DND-41 (cell line): Measurements from ENCODE around the gene SINHCAF.
A peak's percentile ranks its signal among the peaks of the same experiment; 100 is the strongest.

Source experiments
- ATAC-seq: fragments of 200-7000 bp; cut with Tn5 transposase; 3 replicates; pipeline ENCODE4 v1.9.1; 2021; ENCODE audit warnings: low read depth; ENCODE audit not compliant: insufficient read depth
- DNase-seq: peaks from one replicate; pipeline ENCODE4 v3.0.0-alpha.2; 2020
- H2AFZ ChIP-seq: 2 replicates; pipeline ENCODE4 v1.6.0; 2012; ENCODE audit warnings: low read depth, low read length
- H3K27ac ChIP-seq: 2 replicates; pipeline ENCODE4 v1.5.1; 2012; ENCODE audit warnings: low read length, inconsistent platforms
- H3K27me3 ChIP-seq: fragments of 200-600 bp; sonication (generic); 2 replicates; pipeline ENCODE4 v1.6.0; 2012; ENCODE audit warnings: low read length, mild to moderate bottlenecking, inconsistent platforms; ENCODE audit not compliant: insufficient read depth, poor library complexity
- H3K36me3 ChIP-seq: 2 replicates; pipeline ENCODE4 v1.5.1; 2012; ENCODE audit warnings: low read length, inconsistent platforms; ENCODE audit not compliant: insufficient read depth
- H3K4me1 ChIP-seq: 2 replicates; pipeline ENCODE4 v1.5.1; 2012; ENCODE audit warnings: mild to moderate bottlenecking, low read length; ENCODE audit not compliant: insufficient read depth
- H3K4me2 ChIP-seq: 2 replicates; pipeline ENCODE4 v1.6.0; 2012; ENCODE audit warnings: mild to moderate bottlenecking, moderate library complexity, low read length, inconsistent platforms; ENCODE audit not compliant: insufficient read depth
- H3K4me3 ChIP-seq, 2 experiments: fragments of 200-600 bp in 1 of 2; shearing (Covaris generic) in 1 of 2; 2 replicates each; pipeline ENCODE4 v1.5.1; 2012 to 2016; ENCODE audit warnings: inconsistent platforms in 2 of 2, low read length in 2 of 2, mild to moderate bottlenecking in 2 of 2, low read depth in 1 of 2, moderate library complexity in 1 of 2
- H3K79me2 ChIP-seq: 2 replicates; pipeline ENCODE4 v1.6.0; 2012; ENCODE audit warnings: low read length, inconsistent platforms; ENCODE audit not compliant: insufficient read depth
- H3K9ac ChIP-seq: 2 replicates; pipeline ENCODE4 v1.6.0; 2012; ENCODE audit warnings: low read depth, mild to moderate bottlenecking, inconsistent platforms, low read length, moderate library complexity
- H3K9me3 ChIP-seq: 2 replicates; pipeline ENCODE4 v1.5.1; 2012; ENCODE audit warnings: low read length, moderate library complexity, mild to moderate bottlenecking, inconsistent platforms; ENCODE audit not compliant: insufficient read depth, severe bottlenecking
- H4K20me1 ChIP-seq: 2 replicates; pipeline ENCODE4 v1.6.0; 2012; ENCODE audit warnings: low read length; ENCODE audit not compliant: insufficient read depth
- EZH2 ChIP-seq: IDR thresholded peaks from 3 replicates; pipeline ENCODE4 v1.6.1; 2012; ENCODE audit warnings: borderline replicate concordance, low read depth, mild to moderate bottlenecking, moderate library complexity, low read length, inconsistent platforms; ENCODE audit not compliant: severe bottlenecking
- TF ChIP-seq, protein P1 (sequence below): IDR thresholded peaks from 2 replicates; pipeline ENCODE4 v1.5.1; 2012; ENCODE audit warnings: borderline replicate concordance, low read length, moderate library complexity, mild to moderate bottlenecking; ENCODE audit not compliant: poor library complexity, severe bottlenecking; ENCODE audit errors: extremely low read depth

Gene SINHCAF

GRCh38 chr12:31363831-31364230 lies 37.9 kb upstream of the SINHCAF start:
- TF ChIP-seq, protein P1, sequence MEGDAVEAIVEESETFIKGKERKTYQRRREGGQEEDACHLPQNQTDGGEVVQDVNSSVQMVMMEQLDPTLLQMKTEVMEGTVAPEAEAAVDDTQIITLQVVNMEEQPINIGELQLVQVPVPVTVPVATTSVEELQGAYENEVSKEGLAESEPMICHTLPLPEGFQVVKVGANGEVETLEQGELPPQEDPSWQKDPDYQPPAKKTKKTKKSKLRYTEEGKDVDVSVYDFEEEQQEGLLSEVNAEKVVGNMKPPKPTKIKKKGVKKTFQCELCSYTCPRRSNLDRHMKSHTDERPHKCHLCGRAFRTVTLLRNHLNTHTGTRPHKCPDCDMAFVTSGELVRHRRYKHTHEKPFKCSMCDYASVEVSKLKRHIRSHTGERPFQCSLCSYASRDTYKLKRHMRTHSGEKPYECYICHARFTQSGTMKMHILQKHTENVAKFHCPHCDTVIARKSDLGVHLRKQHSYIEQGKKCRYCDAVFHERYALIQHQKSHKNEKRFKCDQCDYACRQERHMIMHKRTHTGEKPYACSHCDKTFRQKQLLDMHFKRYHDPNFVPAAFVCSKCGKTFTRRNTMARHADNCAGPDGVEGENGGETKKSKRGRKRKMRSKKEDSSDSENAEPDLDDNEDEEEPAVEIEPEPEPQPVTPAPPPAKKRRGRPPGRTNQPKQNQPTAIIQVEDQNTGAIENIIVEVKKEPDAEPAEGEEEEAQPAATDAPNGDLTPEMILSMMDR = no peak
- no peak for TF ChIP-seq EZH2
- Histone ChIP-seq H3K9me3 (no peaks in the 10 kb centered on the region), H3K4me3 (no peak overlapping the region), H4K20me1 (no peaks in the 10 kb centered on the region), H3K36me3 (no peaks in the 10 kb centered on the region), H3K27me3 (no peaks in the 10 kb centered on the region), H3K27ac (no peak overlapping the region), H3K4me2 (no peak overlapping the region), H2AFZ (no peak overlapping the region), H3K4me1 (peaks cover 17% of the 10 kb centered on the region), H3K9ac (no peak overlapping the region), H3K79me2 (no peaks in the 10 kb centered on the region)
- no peak for ATAC-seq
- DNase-seq = no peak

DNA sequence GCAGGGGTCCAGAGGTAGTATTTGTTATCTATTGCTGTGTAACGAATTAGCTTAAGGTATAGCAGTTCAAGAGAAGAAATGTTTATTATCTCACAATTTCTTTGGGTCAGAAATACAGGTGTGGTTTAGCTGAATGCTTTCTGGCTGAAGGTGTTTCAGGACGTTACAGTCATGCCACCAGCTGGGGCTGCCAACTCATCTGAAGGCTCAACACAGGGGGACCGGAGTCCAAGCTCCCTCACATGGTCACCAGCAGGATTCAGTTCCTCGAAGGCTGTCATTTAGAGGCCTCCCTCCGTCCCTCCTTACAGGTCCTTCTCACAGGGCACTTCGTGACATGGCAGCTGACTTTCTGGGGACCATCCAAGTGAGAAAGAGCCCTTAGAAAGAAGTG lies 37.5 kb upstream of the SINHCAF start:
- ATAC-seq = no peak
- Histone ChIP-seq H2AFZ (no peak overlapping the region), H3K27ac (no peak overlapping the region), H3K9me3 (no peaks in the 10 kb centered on the region), H3K9ac (no peak overlapping the region), H3K4me3 (no peak overlapping the region), H3K4me2 (peak overlapping the region; percentile 45; the same call in 1 of the 2 replicates), H3K36me3 (no peaks in the 10 kb centered on the region), H3K4me1 (peaks cover 17% of the 10 kb centered on the region), H4K20me1 (no peaks in the 10 kb centered on the region), H3K79me2 (no peaks in the 10 kb centered on the region), H3K27me3 (no peaks in the 10 kb centered on the region)
- DNase-seq = no peak
- TF ChIP-seq, protein P1 = no peak

DNA sequence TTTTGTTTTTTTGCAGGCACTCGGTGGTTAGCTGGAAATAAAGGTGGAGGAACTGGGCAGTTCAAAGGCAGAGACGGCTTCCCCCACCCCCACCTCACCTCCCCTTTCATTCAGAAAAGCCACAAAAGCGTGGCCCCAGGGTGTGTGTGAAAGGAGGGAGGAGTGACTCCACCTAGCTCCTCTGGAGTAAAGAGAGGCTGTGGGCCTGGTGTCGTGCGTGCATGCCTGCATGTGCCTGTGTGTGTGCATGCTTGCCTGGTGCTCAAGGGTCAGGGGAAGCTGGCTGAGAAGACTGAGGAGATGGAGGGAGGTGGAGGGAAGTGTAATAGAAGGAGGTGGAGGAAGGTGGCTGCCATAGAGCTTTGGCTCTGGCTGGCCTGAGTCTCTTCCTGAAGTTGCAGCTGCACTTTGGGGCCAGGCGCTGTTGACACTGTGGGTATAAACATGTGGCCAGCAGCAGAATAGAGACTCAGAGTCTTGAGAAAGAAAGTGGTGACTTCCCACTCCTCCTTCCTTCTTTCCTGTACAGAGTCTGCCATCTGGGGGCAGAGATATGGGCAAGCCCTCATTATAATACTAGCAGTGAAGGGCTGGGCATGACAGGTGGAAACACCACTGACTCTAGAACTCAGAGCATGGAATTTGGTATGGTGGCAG lies 36.9 kb upstream of the SINHCAF start:
- no peak for TF ChIP-seq EZH2
- TF ChIP-seq, protein P1 = peak; percentile 58
- Histone ChIP-seq H3K79me2 (no peaks in the 10 kb centered on the region), H2AFZ (peak overlapping the region; percentile 64), H3K9ac (no peak overlapping the region), H3K4me3 (no peak overlapping the region), H4K20me1 (no peaks in the 10 kb centered on the region), H3K4me1 (peaks cover 17% of the 10 kb centered on the region), H3K27ac (no peak overlapping the region), H3K4me2 (peak overlapping the region; percentile 45), H3K9me3 (no peaks in the 10 kb centered on the region), H3K36me3 (no peaks in the 10 kb centered on the region), H3K27me3 (no peaks in the 10 kb centered on the region)
- DNase-seq = peak; percentile 47
- ATAC-seq = peak; percentile 81
